AG10803 (cell line): ENCODE data around the gene TUBB4B.
A peak's percentile ranks its signal among the peaks of the same experiment; 100 is the strongest.

Experiments
- DNase-seq: peaks from one replicate; pipeline ENCODE4 v3.0.0; 2010; ENCODE audit warnings: low read depth
- H3K4me3 ChIP-seq: 2 replicates; pipeline ENCODE4 v1.5.1; 2011; ENCODE audit warnings: mild to moderate bottlenecking, low read length, control low read depth
- CTCF ChIP-seq: conservative IDR thresholded peaks from 2 replicates; pipeline ENCODE4 v1.5.1; 2011; ENCODE audit warnings: mild to moderate bottlenecking, low read length, control low read depth, inconsistent platforms

Gene TUBB4B

GRCh38 chr9:137213160-137214060 is 27.7 kb upstream of the TUBB4B start:
- H3K4me3 ChIP-seq = no peak overlapping the region
- DNase-seq = no peak
- TF ChIP-seq CTCF = no peak

- no peak for DNase-seq
- H3K4me3 ChIP-seq = no peak overlapping the region
- TF ChIP-seq CTCF = no peak
Measured at GRCh38 chr9:137214620-137215019, 26.5 kb upstream of the TUBB4B start.

GRCh38 chr9:137215196-137215986 is 25.7 kb upstream of the TUBB4B start:
- no peak for TF ChIP-seq CTCF
- no peak for DNase-seq
- no peak overlapping the region for H3K4me3 ChIP-seq

- no peak overlapping the region for H3K4me3 ChIP-seq
- DNase-seq = no peak
- no peak for TF ChIP-seq CTCF
Measured at GRCh38 chr9:137216188-137216965, 24.7 kb upstream of the TUBB4B start.

GRCh38 chr9:137217276-137218211 is 23.5 kb upstream of the TUBB4B start:
- TF ChIP-seq CTCF = no peak; the same call in 1 of the 2 replicates
- peak; percentile 40 for DNase-seq
- peak overlapping the region; percentile 44 for H3K4me3 ChIP-seq

- DNase-seq = no peak
- TF ChIP-seq CTCF = no peak
- H3K4me3 ChIP-seq = no peak overlapping the region
Measured at GRCh38 chr9:137218212-137218753, 22.8 kb upstream of the TUBB4B start.
